ENCODE measurements around the gene GNB1. TPM values are rescaled to one million over a fixed set of nuclear protein-coding genes. Genes with fewer than 3 reads are reported as not detected.

GNB1 gene
- total and polyA plus RNA-seq, 2 experiments from 2014 or later, result 134 to 175 TPM

- Histone ChIP-seq H4K20me1 (ENCODE audit: insufficient read depth, poor library complexity, severe bottlenecking) (no peaks in the 10 kb centered on the region), H3K36me3 (replicated peaks; ENCODE audit: insufficient read depth, low read depth) (no peaks in the 10 kb centered on the region), H3K27ac (no peak overlapping the region), H2AFZ (no peak overlapping the region), H3K27me3 (no peaks in the 10 kb centered on the region), H3K79me2 (no peaks in the 10 kb centered on the region), H3K4me1 (ENCODE audit: insufficient read depth) (peaks cover 10% of the 10 kb centered on the region), H3K4me3 (no peak overlapping the region), H3K9me3 (ENCODE audit: low read depth) (no peaks in the 10 kb centered on the region), H3K9me2 (replicated peaks; ENCODE audit: insufficient read depth) (no peaks in the 10 kb centered on the region), H3K4me2 (no peak overlapping the region)
- 90% methylated on average over 19 of the region's 21 CpGs for WGBS (ENCODE audit: low lambda C conversion rate, missing lambda C conversion rate)
- peak; percentile 1 for DNase-seq (ENCODE audit: low spot score)
- TF ChIP-seq, protein P1, sequence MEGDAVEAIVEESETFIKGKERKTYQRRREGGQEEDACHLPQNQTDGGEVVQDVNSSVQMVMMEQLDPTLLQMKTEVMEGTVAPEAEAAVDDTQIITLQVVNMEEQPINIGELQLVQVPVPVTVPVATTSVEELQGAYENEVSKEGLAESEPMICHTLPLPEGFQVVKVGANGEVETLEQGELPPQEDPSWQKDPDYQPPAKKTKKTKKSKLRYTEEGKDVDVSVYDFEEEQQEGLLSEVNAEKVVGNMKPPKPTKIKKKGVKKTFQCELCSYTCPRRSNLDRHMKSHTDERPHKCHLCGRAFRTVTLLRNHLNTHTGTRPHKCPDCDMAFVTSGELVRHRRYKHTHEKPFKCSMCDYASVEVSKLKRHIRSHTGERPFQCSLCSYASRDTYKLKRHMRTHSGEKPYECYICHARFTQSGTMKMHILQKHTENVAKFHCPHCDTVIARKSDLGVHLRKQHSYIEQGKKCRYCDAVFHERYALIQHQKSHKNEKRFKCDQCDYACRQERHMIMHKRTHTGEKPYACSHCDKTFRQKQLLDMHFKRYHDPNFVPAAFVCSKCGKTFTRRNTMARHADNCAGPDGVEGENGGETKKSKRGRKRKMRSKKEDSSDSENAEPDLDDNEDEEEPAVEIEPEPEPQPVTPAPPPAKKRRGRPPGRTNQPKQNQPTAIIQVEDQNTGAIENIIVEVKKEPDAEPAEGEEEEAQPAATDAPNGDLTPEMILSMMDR (IDR thresholded peaks at IDR 0.05; ENCODE audit: poor library complexity), result no peak
- TF ChIP-seq EZH2phosphoT487 (IDR thresholded peaks at IDR 0.05; ENCODE audit: low read depth, severe bottlenecking, unreplicated experiment) (no peak), EZH2 (IDR thresholded peaks at IDR 0.05; ENCODE audit: borderline replicate concordance) (no peak)
Observed at GRCh38 chr1:1926886-1927660, 36.2 kb upstream of the GNB1 start.

DNA sequence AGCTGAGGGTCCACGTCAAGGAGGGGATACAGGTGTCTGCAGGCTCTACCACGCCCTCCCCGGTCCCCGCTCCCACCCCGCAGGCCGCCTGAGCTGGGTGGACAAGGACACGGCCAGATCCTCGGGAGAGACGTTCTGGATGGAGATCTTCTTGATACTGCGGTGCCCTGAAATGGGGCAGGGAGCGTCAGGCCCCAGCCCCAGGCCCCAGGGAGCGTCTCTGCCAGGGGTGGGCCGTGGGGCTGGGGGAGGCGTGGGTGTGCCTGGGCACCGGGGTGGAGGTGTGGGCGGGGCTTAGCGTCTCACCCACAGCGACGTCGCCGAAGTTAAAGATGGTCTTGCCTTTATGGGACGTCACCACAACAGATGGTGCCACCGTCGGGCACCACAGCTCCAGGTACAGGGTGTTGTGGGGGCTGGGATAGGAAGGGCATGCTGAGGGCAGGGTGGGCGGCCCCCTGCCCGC, 35.5 kb upstream of the GNB1 start:
- TF ChIP-seq EZH2 (IDR thresholded peaks at IDR 0.05; ENCODE audit: borderline replicate concordance) (no peak), EZH2phosphoT487 (IDR thresholded peaks at IDR 0.05; ENCODE audit: low read depth, severe bottlenecking, unreplicated experiment) (no peak)
- TF ChIP-seq, protein P1 (IDR thresholded peaks at IDR 0.05; ENCODE audit: poor library complexity), result no peak
- Histone ChIP-seq H2AFZ (no peak overlapping the region), H3K27me3 (no peaks in the 10 kb centered on the region), H3K9me2 (replicated peaks; ENCODE audit: insufficient read depth) (no peaks in the 10 kb centered on the region), H3K4me2 (no peak overlapping the region), H3K27ac (no peak overlapping the region), H3K36me3 (replicated peaks; ENCODE audit: insufficient read depth, low read depth) (no peaks in the 10 kb centered on the region), H4K20me1 (ENCODE audit: insufficient read depth, poor library complexity, severe bottlenecking) (no peaks in the 10 kb centered on the region), H3K4me3 (no peak overlapping the region), H3K9me3 (ENCODE audit: low read depth) (no peaks in the 10 kb centered on the region), H3K4me1 (ENCODE audit: insufficient read depth) (peaks cover 10% of the 10 kb centered on the region), H3K79me2 (no peaks in the 10 kb centered on the region)
- peak; percentile 3 for DNase-seq (ENCODE audit: low spot score)
- 90% methylated on average over 15 of the region's 26 CpGs for WGBS (ENCODE audit: low lambda C conversion rate, missing lambda C conversion rate)

GRCh38 chr1:1925437-1926345, 34.8 kb upstream of the GNB1 start:
- no peak overlapping the region for H3K4me3 ChIP-seq
- no peak overlapping the region for H3K27ac ChIP-seq
- WGBS (ENCODE audit: low lambda C conversion rate, missing lambda C conversion rate), result 89% methylated on average over 26 of the region's 27 CpGs
- H3K36me3 ChIP-seq (replicated peaks; ENCODE audit: insufficient read depth, low read depth), result no peaks in the 10 kb centered on the region
- H3K9me2 ChIP-seq (replicated peaks; ENCODE audit: insufficient read depth), result no peaks in the 10 kb centered on the region
- no peaks in the 10 kb centered on the region for H3K9me3 ChIP-seq (ENCODE audit: low read depth)
- no peak overlapping the region for H2AFZ ChIP-seq
- H3K27me3 ChIP-seq, result no peaks in the 10 kb centered on the region
- H4K20me1 ChIP-seq (ENCODE audit: insufficient read depth, poor library complexity, severe bottlenecking), result no peaks in the 10 kb centered on the region
- no peak overlapping the region for H3K4me2 ChIP-seq
- TF ChIP-seq EZH2 (IDR thresholded peaks at IDR 0.05; ENCODE audit: borderline replicate concordance) (no peak), EZH2phosphoT487 (IDR thresholded peaks at IDR 0.05; ENCODE audit: low read depth, severe bottlenecking, unreplicated experiment) (no peak)
- TF ChIP-seq, protein P1 (IDR thresholded peaks at IDR 0.05; ENCODE audit: poor library complexity), result no peak
- H3K79me2 ChIP-seq, result no peaks in the 10 kb centered on the region
- H3K4me1 ChIP-seq (ENCODE audit: insufficient read depth), result peaks cover 10% of the 10 kb centered on the region
- DNase-seq (ENCODE audit: low spot score), result peak; percentile 2
